ENCODE measurements around the gene FHOD1. TPM values are rescaled to one million over a fixed set of nuclear protein-coding genes. Genes with fewer than 3 reads are reported as not detected.

FHOD1 gene
- polyA plus RNA-seq, 3 donors, result 5.1 to 152 (median 5.5) TPM

GRCh38 chr16:67198238-67198734 is 49.0 kb downstream of the FHOD1 start:
- H3K9me3 Mint-ChIP-seq, result no peaks in the 10 kb centered on the region
- H3K27ac Mint-ChIP-seq, result peak overlapping the region in 3 of 7 donors; percentile 42 to 81 (median 79)
- peak; percentile 36 to 42 (median 41) for DNase-seq
- peaks cover 17% of the 10 kb centered on the region for H3K79me2 ChIP-seq (ENCODE audit: insufficient read depth, low read length)
- H3K36me3 Mint-ChIP-seq, result peaks cover 71 to 87% of the 10 kb centered on the region in 2 donors
- H3K27ac ChIP-seq (ENCODE audit: low read depth in 1 of 2, low read length in 2 of 2), result peak overlapping the region in 1 of 2 donors; percentile 26
- H3K27me3 ChIP-seq (ENCODE audit: control insufficient read depth in 2 of 2, insufficient read depth in 2 of 2, low read length in 2 of 2), result no peaks in the 10 kb centered on the region
- no peak overlapping the region for H3K4me3 ChIP-seq (replicated peaks in 1 of 3; ENCODE audit: low read depth in 2 of 3, low read length in 3 of 3)
- H3K4me3 Mint-ChIP-seq, result no peak overlapping the region
- H2AFZ ChIP-seq (ENCODE audit: insufficient read depth, low read depth, low read length, poor library complexity, severe bottlenecking), result no peak overlapping the region
- peaks cover 64% of the 10 kb centered on the region for H4K20me1 ChIP-seq (ENCODE audit: insufficient read depth, low read length)
- peaks cover 4% of the 10 kb centered on the region in 2 donors for H3K4me1 ChIP-seq (ENCODE audit: control insufficient read depth in 1 of 2, insufficient read depth in 2 of 2, low read length in 2 of 2)
- H3K9ac ChIP-seq (ENCODE audit: insufficient read depth, low read length, poor library complexity, severe bottlenecking), result no peak overlapping the region
- H3K27me3 Mint-ChIP-seq (ENCODE audit: low read depth in 3 of 3), result peaks cover 0 to 2% (median 1%) of the 10 kb centered on the region in 3 donors
- 66% methylated on average over 5 of the region's 12 CpGs for WGBS (ENCODE audit: insufficient coverage)
- H3K36me3 ChIP-seq (replicated peaks in 1 of 2; ENCODE audit: control insufficient read depth in 1 of 2, insufficient read depth in 2 of 2, low read length in 2 of 2), result peaks cover 71 to 86% of the 10 kb centered on the region in 2 donors
- H3K4me1 Mint-ChIP-seq, result peaks cover 24% of the 10 kb centered on the region
- H3K9me3 ChIP-seq (replicated peaks in 1 of 2; ENCODE audit: control insufficient read depth in 1 of 2, insufficient read depth in 1 of 2, low read length in 2 of 2), result no peaks in the 10 kb centered on the region
- intact Hi-C loops (cut with micrococcal nuclease), result no loop called here
- no peak overlapping the region for H3K4me2 ChIP-seq (replicated peaks; ENCODE audit: extremely low read depth, low read length, poor library complexity, severe bottlenecking)
- TF ChIP-seq, protein P1, sequence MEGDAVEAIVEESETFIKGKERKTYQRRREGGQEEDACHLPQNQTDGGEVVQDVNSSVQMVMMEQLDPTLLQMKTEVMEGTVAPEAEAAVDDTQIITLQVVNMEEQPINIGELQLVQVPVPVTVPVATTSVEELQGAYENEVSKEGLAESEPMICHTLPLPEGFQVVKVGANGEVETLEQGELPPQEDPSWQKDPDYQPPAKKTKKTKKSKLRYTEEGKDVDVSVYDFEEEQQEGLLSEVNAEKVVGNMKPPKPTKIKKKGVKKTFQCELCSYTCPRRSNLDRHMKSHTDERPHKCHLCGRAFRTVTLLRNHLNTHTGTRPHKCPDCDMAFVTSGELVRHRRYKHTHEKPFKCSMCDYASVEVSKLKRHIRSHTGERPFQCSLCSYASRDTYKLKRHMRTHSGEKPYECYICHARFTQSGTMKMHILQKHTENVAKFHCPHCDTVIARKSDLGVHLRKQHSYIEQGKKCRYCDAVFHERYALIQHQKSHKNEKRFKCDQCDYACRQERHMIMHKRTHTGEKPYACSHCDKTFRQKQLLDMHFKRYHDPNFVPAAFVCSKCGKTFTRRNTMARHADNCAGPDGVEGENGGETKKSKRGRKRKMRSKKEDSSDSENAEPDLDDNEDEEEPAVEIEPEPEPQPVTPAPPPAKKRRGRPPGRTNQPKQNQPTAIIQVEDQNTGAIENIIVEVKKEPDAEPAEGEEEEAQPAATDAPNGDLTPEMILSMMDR (IDR thresholded peaks at IDR 0.05), result peak; percentile 69

DNA sequence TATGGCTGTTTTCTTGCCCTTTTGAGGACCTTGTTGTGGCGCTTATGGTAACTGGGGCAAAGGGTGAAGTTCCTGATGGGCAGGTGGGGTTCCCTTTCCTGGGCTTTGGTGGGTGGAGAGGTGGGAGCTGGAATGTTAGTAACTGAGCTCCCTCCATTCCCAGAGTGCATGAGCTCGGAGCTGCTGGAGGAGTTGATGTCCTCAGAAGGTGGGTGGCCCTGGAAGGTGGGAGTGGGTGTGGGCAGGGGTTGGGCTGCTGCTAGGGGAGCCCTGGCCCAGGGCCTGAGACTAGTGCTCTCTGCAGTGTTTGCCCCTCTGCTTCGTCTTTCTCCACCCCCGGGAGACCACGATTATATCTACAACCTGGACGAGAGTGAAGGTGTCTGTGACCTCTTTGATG is 49.6 kb downstream of the FHOD1 start:
- peaks cover 68 to 85% of the 10 kb centered on the region in 2 donors for H3K36me3 Mint-ChIP-seq
- DNase-seq, result no peak
- H3K4me1 Mint-ChIP-seq, result peaks cover 29% of the 10 kb centered on the region
- H3K9me3 Mint-ChIP-seq, result no peaks in the 10 kb centered on the region
- Histone ChIP-seq H3K9me3 (replicated peaks in 1 of 2; ENCODE audit: control insufficient read depth in 1 of 2, insufficient read depth in 1 of 2, low read length in 2 of 2) (no peaks in the 10 kb centered on the region), H2AFZ (ENCODE audit: insufficient read depth, low read depth, low read length, poor library complexity, severe bottlenecking) (no peak overlapping the region), H3K27ac (ENCODE audit: low read depth in 1 of 2, low read length in 2 of 2) (peak overlapping the region in 1 of 2 donors; percentile 26), H3K27me3 (ENCODE audit: control insufficient read depth in 2 of 2, insufficient read depth in 2 of 2, low read length in 2 of 2) (no peaks in the 10 kb centered on the region), H3K36me3 (replicated peaks in 1 of 2; ENCODE audit: control insufficient read depth in 1 of 2, insufficient read depth in 2 of 2, low read length in 2 of 2) (peaks cover 65 to 80% of the 10 kb centered on the region in 2 donors), H3K79me2 (ENCODE audit: insufficient read depth, low read length) (peaks cover 23% of the 10 kb centered on the region), H4K20me1 (ENCODE audit: insufficient read depth, low read length) (peaks cover 70% of the 10 kb centered on the region), H3K4me3 (replicated peaks in 1 of 3; ENCODE audit: low read depth in 2 of 3, low read length in 3 of 3) (no peak overlapping the region), H3K9ac (ENCODE audit: insufficient read depth, low read length, poor library complexity, severe bottlenecking) (no peak overlapping the region), H3K4me2 (replicated peaks; ENCODE audit: extremely low read depth, low read length, poor library complexity, severe bottlenecking) (no peak overlapping the region), H3K4me1 (ENCODE audit: control insufficient read depth in 1 of 2, insufficient read depth in 2 of 2, low read length in 2 of 2) (peaks cover 9 to 10% of the 10 kb centered on the region in 2 donors)
- WGBS (ENCODE audit: insufficient coverage), result 96% methylated on average over 5 of the region's 6 CpGs
- no peak overlapping the region for H3K4me3 Mint-ChIP-seq
- peak overlapping the region in 2 of 7 donors; percentile 24 to 42 for H3K27ac Mint-ChIP-seq
- intact Hi-C loops (cut with micrococcal nuclease), result no loop called here
- TF ChIP-seq, protein P1 (IDR thresholded peaks at IDR 0.05), result no peak
- H3K27me3 Mint-ChIP-seq (ENCODE audit: low read depth in 3 of 3), result peaks cover 0 to 2% (median 0%) of the 10 kb centered on the region in 3 donors

Data from CD14-positive monocyte (primary cell).